ENCODE results near the gene ZDHHC11. TPM values are rescaled to one million over a fixed set of nuclear protein-coding genes. Genes with fewer than 3 reads are reported as not detected.
"Not testable (repeated sequence)": the region's sequence is repeated elsewhere in the genome, so short reads cannot be mapped to it uniquely, and the experiment has no call there.

Gene ZDHHC11
- total RNA-seq, 4 donors from 2014 or later: 0.54 to 5.3 (median 2.8) TPM

- WGBS, 2 donors: 79% methylated on average over 15 of the region's 20 CpGs; no CpG with 5 or more reads in 1 of the 2 donors
- intact Hi-C loops (cut with DNase I); H3K9me3 ChIP-seq; H3K27ac ChIP-seq; H3K4me1 ChIP-seq; H3K4me3 ChIP-seq (replicated peaks in 1 of 3); H3K27me3 ChIP-seq; H3K36me3 ChIP-seq; DNase-seq: not testable (repeated sequence)
Measured at GRCh38 chr5:752532-753115, 98.2 kb downstream of the ZDHHC11 start.

- H3K4me1 ChIP-seq; intact Hi-C loops (cut with DNase I); H3K9me3 ChIP-seq; H3K27ac ChIP-seq; H3K36me3 ChIP-seq; DNase-seq; H3K4me3 ChIP-seq (replicated peaks in 1 of 3); H3K27me3 ChIP-seq: not testable (repeated sequence)
- 97% methylated on average over 5 of the region's 8 CpGs; no CpG with 5 or more reads in 1 of the 2 donors for WGBS, 2 donors
Measured at GRCh38 chr5:751992-752391, 98.8 kb downstream of the ZDHHC11 start.

DNA sequence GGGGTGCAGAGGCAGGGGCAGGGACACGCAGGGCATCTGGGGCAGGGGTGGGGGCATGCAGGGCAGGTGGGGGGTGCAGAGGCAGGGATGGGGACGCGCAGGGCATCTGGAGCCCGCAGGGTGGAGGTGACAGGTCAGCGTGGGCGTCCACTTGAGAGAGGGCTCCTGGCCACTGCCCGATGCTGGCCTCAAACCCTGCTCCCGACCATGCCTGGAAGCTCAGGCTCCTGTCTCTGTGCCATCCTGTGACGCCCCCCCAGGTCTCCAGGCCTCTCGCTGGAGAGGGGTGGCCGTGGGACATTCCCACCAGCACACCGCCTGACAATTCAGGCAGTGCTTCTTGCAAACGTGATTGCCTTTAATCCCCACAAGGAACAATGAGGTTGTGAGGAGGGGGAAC is 99.3 kb downstream of the ZDHHC11 start:
- no peaks in the 10 kb centered on the region for H3K36me3 ChIP-seq
- WGBS, 2 donors: 89% methylated on average over 9 of the region's 13 CpGs; no CpG with 5 or more reads in 1 of the 2 donors
- DNase-seq: no peak
- H3K9me3 ChIP-seq: no peaks in the 10 kb centered on the region
- no peak overlapping the region for H3K27ac ChIP-seq
- intact Hi-C loops (cut with DNase I): no loop called here
- no peaks in the 10 kb centered on the region for H3K27me3 ChIP-seq
- TF ChIP-seq POLR2A (IDR thresholded peaks at IDR 0.05): no peak
- TF ChIP-seq, protein P1, sequence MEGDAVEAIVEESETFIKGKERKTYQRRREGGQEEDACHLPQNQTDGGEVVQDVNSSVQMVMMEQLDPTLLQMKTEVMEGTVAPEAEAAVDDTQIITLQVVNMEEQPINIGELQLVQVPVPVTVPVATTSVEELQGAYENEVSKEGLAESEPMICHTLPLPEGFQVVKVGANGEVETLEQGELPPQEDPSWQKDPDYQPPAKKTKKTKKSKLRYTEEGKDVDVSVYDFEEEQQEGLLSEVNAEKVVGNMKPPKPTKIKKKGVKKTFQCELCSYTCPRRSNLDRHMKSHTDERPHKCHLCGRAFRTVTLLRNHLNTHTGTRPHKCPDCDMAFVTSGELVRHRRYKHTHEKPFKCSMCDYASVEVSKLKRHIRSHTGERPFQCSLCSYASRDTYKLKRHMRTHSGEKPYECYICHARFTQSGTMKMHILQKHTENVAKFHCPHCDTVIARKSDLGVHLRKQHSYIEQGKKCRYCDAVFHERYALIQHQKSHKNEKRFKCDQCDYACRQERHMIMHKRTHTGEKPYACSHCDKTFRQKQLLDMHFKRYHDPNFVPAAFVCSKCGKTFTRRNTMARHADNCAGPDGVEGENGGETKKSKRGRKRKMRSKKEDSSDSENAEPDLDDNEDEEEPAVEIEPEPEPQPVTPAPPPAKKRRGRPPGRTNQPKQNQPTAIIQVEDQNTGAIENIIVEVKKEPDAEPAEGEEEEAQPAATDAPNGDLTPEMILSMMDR (IDR thresholded peaks at IDR 0.05): no peak
- no peak overlapping the region for H3K4me3 ChIP-seq (replicated peaks in 1 of 3)
- no peaks in the 10 kb centered on the region for H3K4me1 ChIP-seq

DNA sequence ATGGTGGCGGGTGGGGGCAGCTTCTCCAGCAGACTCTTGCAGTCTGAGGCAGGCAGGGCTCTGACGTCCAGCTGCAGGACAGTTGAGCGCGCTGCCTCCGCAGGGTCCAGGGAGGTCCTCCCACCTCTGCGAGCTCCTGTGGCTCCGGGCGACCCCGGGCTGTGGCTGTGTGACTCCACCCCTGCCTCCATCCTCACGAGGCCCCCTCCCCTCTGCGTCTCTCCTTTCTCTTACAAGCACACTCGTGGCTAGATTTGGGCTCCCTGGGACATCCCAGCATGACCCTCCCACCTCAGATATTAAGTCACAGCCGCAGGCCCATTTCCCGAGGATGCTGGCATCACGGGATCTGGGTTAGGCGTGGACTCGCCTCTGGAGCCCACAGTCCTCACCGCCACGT is 100.6 kb downstream of the ZDHHC11 start:
- intact Hi-C loops (cut with DNase I); H3K27me3 ChIP-seq; H3K36me3 ChIP-seq; H3K27ac ChIP-seq; H3K4me3 ChIP-seq (replicated peaks in 1 of 3); DNase-seq; H3K9me3 ChIP-seq; H3K4me1 ChIP-seq: not testable (repeated sequence)
- 90% methylated on average over 12 of the region's 19 CpGs; no CpG with 5 or more reads in 1 of the 2 donors for WGBS, 2 donors

GRCh38 chr5:749101-749670 is 101.6 kb downstream of the ZDHHC11 start:
- Histone ChIP-seq H3K4me1 (no peaks in the 10 kb centered on the region), H3K36me3 (no peaks in the 10 kb centered on the region), H3K4me3 (replicated peaks in 1 of 3) (no peak overlapping the region), H3K9me3 (no peaks in the 10 kb centered on the region), H3K27me3 (no peaks in the 10 kb centered on the region), H3K27ac (no peak overlapping the region)
- intact Hi-C loops (cut with DNase I): no loop called here
- no peak for DNase-seq
- 91 to 100% methylated on average over 1 to 14 of the region's 14 CpGs for WGBS, 2 donors
- TF ChIP-seq, protein P1 (IDR thresholded peaks at IDR 0.05): no peak
- TF ChIP-seq POLR2A (IDR thresholded peaks at IDR 0.05): no peak

DNA sequence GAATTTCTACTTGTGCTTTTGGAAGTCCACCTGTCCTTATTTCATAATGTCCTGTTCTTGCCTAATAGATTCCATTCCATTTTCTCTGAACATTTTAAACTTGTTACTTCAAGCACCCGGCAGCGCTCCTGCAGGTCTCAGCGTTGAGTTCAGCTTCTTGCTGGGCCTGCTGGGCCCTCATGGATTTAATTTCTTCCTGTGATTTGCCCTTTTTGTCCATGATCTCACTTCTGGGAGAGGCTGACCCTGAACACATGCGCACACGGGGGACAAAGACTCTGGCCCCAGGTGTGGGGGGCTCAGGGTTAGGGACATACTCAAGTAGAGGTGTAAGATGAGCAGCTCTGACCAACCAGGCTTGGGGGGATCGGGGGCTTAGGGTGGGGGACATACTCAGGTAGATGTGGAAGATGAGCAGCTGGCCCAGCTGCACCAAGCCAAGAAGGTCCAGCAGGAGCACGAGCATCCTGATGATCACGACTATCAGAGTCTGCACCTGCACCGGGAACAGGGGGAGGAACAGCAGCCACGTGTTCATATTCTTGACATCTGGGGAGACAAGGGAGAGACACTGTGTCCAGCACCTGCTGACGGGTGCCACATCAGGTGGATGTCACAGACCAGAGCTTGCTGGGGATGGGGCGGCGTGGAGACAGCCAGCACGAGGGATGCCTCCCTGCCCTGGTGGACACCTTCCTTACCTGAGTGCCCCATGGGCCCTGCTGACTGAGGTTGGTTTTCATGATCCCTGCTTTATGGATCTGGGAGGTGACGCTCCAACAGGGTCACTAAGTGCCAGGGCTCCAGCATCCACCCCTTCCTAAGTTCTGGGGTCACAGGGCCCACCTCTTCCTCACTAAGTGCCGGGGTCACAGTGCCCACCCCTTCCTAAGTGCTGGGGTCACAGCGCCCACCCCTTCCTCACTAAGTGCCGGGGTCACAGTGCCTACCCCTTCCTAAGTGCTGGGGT is 102.5 kb downstream of the ZDHHC11 start:
- H3K27ac ChIP-seq; H3K4me1 ChIP-seq; intact Hi-C loops (cut with DNase I); DNase-seq; H3K36me3 ChIP-seq; H3K4me3 ChIP-seq (replicated peaks in 1 of 3); H3K27me3 ChIP-seq; H3K9me3 ChIP-seq: not testable (repeated sequence)
- 82 to 98% methylated on average over 4 to 17 of the region's 18 CpGs for WGBS, 2 donors

GRCh38 chr5:747303-747844 is 103.4 kb downstream of the ZDHHC11 start:
- H3K4me3 ChIP-seq (replicated peaks in 1 of 3); H3K27ac ChIP-seq; H3K27me3 ChIP-seq; H3K4me1 ChIP-seq; intact Hi-C loops (cut with DNase I); DNase-seq; H3K36me3 ChIP-seq; H3K9me3 ChIP-seq: not testable (repeated sequence)
- 96% methylated on average over 4 of the region's 9 CpGs; no CpG with 5 or more reads in 1 of the 2 donors for WGBS, 2 donors
